ENCODE data around the gene ACAA2.
"Not testable (repeated sequence)": the region's sequence is repeated elsewhere in the genome, so short reads cannot be mapped to it uniquely, and the experiment has no call there.

ACAA2 gene

GRCh38 chr18:49811151-49811938, 2.0 kb downstream of the ACAA2 start:
- no peak for DNase-seq

- not testable (repeated sequence) for DNase-seq
These were observed 4.7 kb downstream of the ACAA2 start for GRCh38 chr18:49808553-49809191.

GRCh38 chr18:49804096-49804495, 9.2 kb downstream of the ACAA2 start:
- DNase-seq, result no peak

GRCh38 chr18:49802623-49803022, 10.7 kb downstream of the ACAA2 start:
- DNase-seq, result no peak

GRCh38 chr18:49800491-49800890, 12.8 kb downstream of the ACAA2 start:
- DNase-seq, result not testable (repeated sequence)

- not testable (repeated sequence) for DNase-seq
These were observed 13.5 kb downstream of the ACAA2 start for GRCh38 chr18:49799806-49800205.

- DNase-seq, result no peak
These were observed 15.3 kb downstream of the ACAA2 start for GRCh38 chr18:49798001-49798400.

- no peak for DNase-seq
These were observed 17.5 kb downstream of the ACAA2 start for GRCh38 chr18:49795612-49796552.

- no peak for DNase-seq
These were observed 18.6 kb downstream of the ACAA2 start for GRCh38 chr18:49794743-49795142.

GRCh38 chr18:49789560-49790134, 23.7 kb downstream of the ACAA2 start:
- not testable (repeated sequence) for DNase-seq

GRCh38 chr18:49788327-49788898, 24.9 kb downstream of the ACAA2 start:
- DNase-seq, result no peak

- DNase-seq, result peak; percentile 27
These were observed 27.2 kb downstream of the ACAA2 start for GRCh38 chr18:49786019-49786720.

GRCh38 chr18:49784427-49785185, 28.7 kb downstream of the ACAA2 start:
- no peak for DNase-seq

- DNase-seq, result not testable (repeated sequence)
These were observed 29.7 kb downstream of the ACAA2 start for GRCh38 chr18:49783631-49784030.

- no peak for DNase-seq
These were observed 34.4 kb downstream of the ACAA2 start for GRCh38 chr18:49778826-49779465.

- DNase-seq, result no peak
These were observed 44.1 kb downstream of the ACAA2 start for GRCh38 chr18:49769047-49769728.

- no peak for DNase-seq
These were observed 45.3 kb downstream of the ACAA2 start for GRCh38 chr18:49768051-49768391.

- no peak for DNase-seq
These were observed 46.0 kb downstream of the ACAA2 start for GRCh38 chr18:49767111-49768050.

GRCh38 chr18:49766646-49767045, 46.7 kb downstream of the ACAA2 start:
- no peak for DNase-seq
